OCI-LY3 (cell line): ENCODE results near the gene ERBB4.
A peak's percentile ranks its signal among the peaks of the same experiment; 100 is the strongest.

Experiments used
- H2AFZ ChIP-seq: fragments of 200-600, 300-600 bp; shearing (Covaris generic); 2 replicates; pipeline ENCODE4 v1.6.0; 2014; ENCODE audit warnings: antibody characterized with exemption, low read depth, low read length
- H3K27ac ChIP-seq: fragments of 200-600, 300-600 bp; sonication (generic); 2 replicates; pipeline ENCODE4 v1.5.1; 2014; ENCODE audit warnings: mild to moderate bottlenecking, low read length, moderate library complexity, mixed read lengths
- H3K27me3 ChIP-seq: fragments of 200-600, 300-600 bp; sonication (generic); 2 replicates; pipeline ENCODE4 v1.6.1; 2014; ENCODE audit warnings: low read depth, low read length, mixed read lengths
- H3K36me3 ChIP-seq: fragments of 200-600, 300-600 bp; sonication (generic); replicated peaks from 2 replicates; pipeline ENCODE3; 2014; ENCODE audit warnings: low read depth, low read length, mixed read lengths
- H3K4me1 ChIP-seq: fragments of 300-600, 200-600 bp; sonication (generic); 2 replicates; pipeline ENCODE4 v1.6.1; 2014; ENCODE audit warnings: low read length, mixed read lengths
- H3K4me2 ChIP-seq: fragments of 200-600, 300-600 bp; sonication (generic); 2 replicates; pipeline ENCODE4 v1.6.1; 2014; ENCODE audit warnings: low read length, mixed read lengths
- H3K4me3 ChIP-seq: fragments of 300-600, 200-600 bp; sonication (generic); 2 replicates; pipeline ENCODE4 v1.5.1; 2014; ENCODE audit warnings: antibody characterized with exemption, mild to moderate bottlenecking, low read length, moderate library complexity
- H3K79me2 ChIP-seq: fragments of 300-600, 200-600 bp; shearing (Covaris generic); 2 replicates; pipeline ENCODE4 v1.6.1; 2014; ENCODE audit warnings: mild to moderate bottlenecking, low read length, mixed read lengths
- H3K9ac ChIP-seq: fragments of 300-600, 200-600 bp; shearing (Covaris generic); 2 replicates; pipeline ENCODE4 v1.6.0; 2014; ENCODE audit warnings: mild to moderate bottlenecking, low read length, moderate library complexity
- H3K9me3 ChIP-seq: fragments of 200-600, 300-600 bp; shearing (Covaris generic); 2 replicates; pipeline ENCODE4 v1.6.1; 2014; ENCODE audit warnings: low read length, mixed read lengths; ENCODE audit not compliant: insufficient read depth
- H4K20me1 ChIP-seq: fragments of 200-600, 300-600 bp; sonication (generic); 2 replicates; pipeline ENCODE4 v1.6.1; 2016; ENCODE audit warnings: low read length, mixed read lengths; ENCODE audit not compliant: insufficient read depth
- EZH2phosphoT487 ChIP-seq: fragments of 200-600 bp; shearing (Covaris generic); IDR thresholded peaks from 2 replicates; pipeline ENCODE4 v1.6.1; 2018; ENCODE audit warnings: antibody characterized with exemption, mixed run types, low read depth
- TF ChIP-seq, protein P1 (sequence below): fragments of 200-600, 300-600 bp; sonication (generic); IDR thresholded peaks from 2 replicates; pipeline ENCODE4 v1.5.1; 2014; ENCODE audit warnings: antibody characterized with exemption, low read length, low read depth

ERBB4 gene

DNA sequence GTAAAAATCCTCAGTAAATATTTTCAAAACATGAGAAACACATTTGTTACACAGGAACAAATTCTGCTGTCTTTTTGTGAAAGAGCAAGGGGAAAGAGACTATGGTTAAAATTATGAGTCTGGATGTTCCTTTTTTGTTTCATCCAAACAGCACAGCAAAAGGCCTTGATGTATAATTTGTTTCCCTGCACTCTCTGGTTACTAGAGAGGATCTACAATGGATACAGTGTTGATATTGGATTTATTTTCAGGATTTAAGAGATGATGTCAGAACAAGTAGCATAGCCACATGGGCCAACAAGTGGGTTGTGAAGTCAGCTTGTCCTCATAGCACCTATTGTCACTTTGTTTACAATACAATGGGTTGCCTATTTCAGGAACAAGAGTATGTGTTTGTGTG is 11.3 kb upstream of the ERBB4 start:
- no peak overlapping the region for H3K27ac ChIP-seq
- H3K4me1 ChIP-seq = no peaks in the 10 kb centered on the region
- H3K27me3 ChIP-seq = no peaks in the 10 kb centered on the region
- no peaks in the 10 kb centered on the region for H3K9me3 ChIP-seq
- no peak overlapping the region for H3K4me3 ChIP-seq
- no peak overlapping the region for H2AFZ ChIP-seq
- TF ChIP-seq EZH2phosphoT487 = no peak
- TF ChIP-seq, protein P1, sequence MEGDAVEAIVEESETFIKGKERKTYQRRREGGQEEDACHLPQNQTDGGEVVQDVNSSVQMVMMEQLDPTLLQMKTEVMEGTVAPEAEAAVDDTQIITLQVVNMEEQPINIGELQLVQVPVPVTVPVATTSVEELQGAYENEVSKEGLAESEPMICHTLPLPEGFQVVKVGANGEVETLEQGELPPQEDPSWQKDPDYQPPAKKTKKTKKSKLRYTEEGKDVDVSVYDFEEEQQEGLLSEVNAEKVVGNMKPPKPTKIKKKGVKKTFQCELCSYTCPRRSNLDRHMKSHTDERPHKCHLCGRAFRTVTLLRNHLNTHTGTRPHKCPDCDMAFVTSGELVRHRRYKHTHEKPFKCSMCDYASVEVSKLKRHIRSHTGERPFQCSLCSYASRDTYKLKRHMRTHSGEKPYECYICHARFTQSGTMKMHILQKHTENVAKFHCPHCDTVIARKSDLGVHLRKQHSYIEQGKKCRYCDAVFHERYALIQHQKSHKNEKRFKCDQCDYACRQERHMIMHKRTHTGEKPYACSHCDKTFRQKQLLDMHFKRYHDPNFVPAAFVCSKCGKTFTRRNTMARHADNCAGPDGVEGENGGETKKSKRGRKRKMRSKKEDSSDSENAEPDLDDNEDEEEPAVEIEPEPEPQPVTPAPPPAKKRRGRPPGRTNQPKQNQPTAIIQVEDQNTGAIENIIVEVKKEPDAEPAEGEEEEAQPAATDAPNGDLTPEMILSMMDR = no peak
- no peaks in the 10 kb centered on the region for H3K79me2 ChIP-seq
- no peaks in the 10 kb centered on the region for H4K20me1 ChIP-seq
- H3K4me2 ChIP-seq = no peak overlapping the region
- no peak overlapping the region for H3K9ac ChIP-seq
- no peaks in the 10 kb centered on the region for H3K36me3 ChIP-seq

DNA sequence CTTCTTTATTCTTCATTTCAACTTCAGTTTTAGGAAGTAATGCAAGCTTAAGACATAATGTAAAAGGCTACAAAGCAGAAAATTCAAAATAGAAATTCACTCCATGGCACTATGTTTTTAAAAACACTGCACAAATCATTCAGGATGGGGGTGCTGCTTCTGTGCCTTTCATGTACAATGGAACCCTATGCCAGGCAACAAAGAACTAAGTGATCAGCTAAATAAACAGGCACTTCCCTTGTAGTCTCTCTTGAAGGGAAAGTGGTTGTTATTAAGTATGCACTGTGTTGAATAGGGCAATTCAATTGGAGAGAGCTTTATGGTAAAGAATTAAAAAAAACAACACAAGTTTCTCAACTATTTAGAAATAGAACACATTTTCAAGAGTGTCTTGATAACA is 10.9 kb upstream of the ERBB4 start:
- Histone ChIP-seq H3K4me1 (peaks cover 3% of the 10 kb centered on the region; the same call in 1 of the 2 replicates), H3K9me3 (no peaks in the 10 kb centered on the region), H3K4me2 (no peak overlapping the region), H3K27ac (no peak overlapping the region), H2AFZ (no peak overlapping the region), H3K4me3 (no peak overlapping the region), H3K27me3 (no peaks in the 10 kb centered on the region), H3K9ac (no peak overlapping the region), H3K36me3 (no peaks in the 10 kb centered on the region), H3K79me2 (no peaks in the 10 kb centered on the region), H4K20me1 (no peaks in the 10 kb centered on the region)
- no peak for TF ChIP-seq EZH2phosphoT487
- TF ChIP-seq, protein P1 = no peak

DNA sequence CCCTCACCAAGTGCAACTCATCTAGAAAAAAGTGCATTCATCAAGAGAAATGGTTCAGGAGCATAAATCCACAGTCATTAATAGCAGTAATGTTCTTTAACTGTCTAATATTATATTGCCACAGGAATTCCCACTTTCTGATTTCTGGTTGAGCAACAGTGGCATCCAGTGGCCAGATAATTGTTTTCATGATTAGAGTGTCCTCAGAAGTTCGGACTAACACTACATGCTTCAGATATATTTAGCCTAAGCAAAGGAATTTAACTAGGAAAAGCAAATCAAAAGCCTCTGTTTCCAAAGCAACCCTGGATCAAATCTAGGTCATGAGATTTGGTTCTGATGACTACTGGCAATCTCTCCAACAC is 9.8 kb upstream of the ERBB4 start:
- no peak overlapping the region for H3K9ac ChIP-seq
- no peak overlapping the region for H2AFZ ChIP-seq
- no peaks in the 10 kb centered on the region for H3K36me3 ChIP-seq
- no peaks in the 10 kb centered on the region for H3K79me2 ChIP-seq
- peaks cover 4% of the 10 kb centered on the region; the same call in 1 of the 2 replicates for H3K4me1 ChIP-seq
- no peaks in the 10 kb centered on the region for H3K27me3 ChIP-seq
- TF ChIP-seq, protein P1 = peak; percentile 50
- no peak for TF ChIP-seq EZH2phosphoT487
- H4K20me1 ChIP-seq = no peaks in the 10 kb centered on the region
- no peak overlapping the region for H3K4me3 ChIP-seq
- H3K27ac ChIP-seq = no peak overlapping the region
- H3K9me3 ChIP-seq = no peaks in the 10 kb centered on the region
- no peak overlapping the region for H3K4me2 ChIP-seq

DNA sequence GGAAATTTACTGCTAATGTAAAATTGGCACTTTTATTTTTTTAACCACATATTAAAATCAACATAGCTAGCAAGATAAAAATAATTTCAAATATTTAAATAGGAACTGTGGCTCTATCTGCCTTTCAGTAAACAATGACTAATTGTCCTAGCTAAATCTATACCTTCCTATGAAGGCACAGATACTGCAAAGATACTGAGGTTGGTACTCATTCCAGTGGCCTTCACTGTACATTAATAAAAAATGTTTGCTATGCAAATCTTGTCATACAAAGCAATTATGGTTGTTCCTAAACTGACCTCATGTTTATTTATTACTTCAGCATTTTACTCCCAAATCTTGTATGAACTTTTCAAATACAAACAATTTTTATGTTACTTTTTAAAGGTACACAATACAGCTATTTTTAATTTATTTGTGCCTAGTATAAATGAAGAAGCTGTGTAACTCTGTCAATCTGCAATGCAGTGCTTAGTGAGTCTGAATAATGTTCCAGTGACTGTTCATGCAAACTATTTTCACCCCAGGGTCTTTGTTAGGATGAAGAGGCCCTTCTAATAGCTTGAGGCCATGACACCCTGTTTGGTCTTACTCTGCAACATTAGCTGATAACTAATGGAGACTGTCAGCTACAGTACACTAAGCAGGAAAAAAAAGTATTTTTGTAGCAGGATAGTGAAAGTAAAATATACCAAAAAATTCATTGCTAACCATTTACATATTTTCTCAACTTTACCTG is 9.3 kb upstream of the ERBB4 start:
- no peak overlapping the region for H3K4me3 ChIP-seq
- no peaks in the 10 kb centered on the region for H3K27me3 ChIP-seq
- no peaks in the 10 kb centered on the region for H3K36me3 ChIP-seq
- H3K79me2 ChIP-seq = no peaks in the 10 kb centered on the region
- no peak for TF ChIP-seq EZH2phosphoT487
- TF ChIP-seq, protein P1 = no peak
- H2AFZ ChIP-seq = no peak overlapping the region
- H3K27ac ChIP-seq = no peak overlapping the region
- H3K4me1 ChIP-seq = peaks cover 4% of the 10 kb centered on the region; the same call in 1 of the 2 replicates
- no peaks in the 10 kb centered on the region for H3K9me3 ChIP-seq
- H4K20me1 ChIP-seq = no peaks in the 10 kb centered on the region
- H3K9ac ChIP-seq = no peak overlapping the region
- H3K4me2 ChIP-seq = no peak overlapping the region
